Mesenchymal stem cell (in vitro differentiated cells and primary cell): ENCODE data around the gene NSFL1C.
"Not testable (repeated sequence)": the region's sequence is repeated elsewhere in the genome, so short reads cannot be mapped to it uniquely, and the experiment has no call there.

Source experiments
- DNase-seq: peaks from one replicate; pipeline ENCODE4 v3.0.0-alpha.2; 2013
- H2AFZ ChIP-seq: one replicate; pipeline ENCODE4 v1.6.1; 2013; ENCODE audit warnings: low read depth, mild to moderate bottlenecking, control low read depth, inconsistent platforms, low read length, moderate library complexity
- H2AK5ac ChIP-seq: 2 replicates; pipeline ENCODE4 v1.6.1; 2013; ENCODE audit warnings: low read length, moderate library complexity, mild to moderate bottlenecking, inconsistent platforms; ENCODE audit not compliant: severe bottlenecking
- H2BK120ac ChIP-seq: one replicate; pipeline ENCODE4 v1.6.1; 2013; ENCODE audit warnings: low read depth, mild to moderate bottlenecking, inconsistent platforms, low read length, moderate library complexity
- H2BK12ac ChIP-seq, 2 experiments: one replicate each; pipeline ENCODE4 v1.6.1; 2013; ENCODE audit warnings: inconsistent platforms in 2 of 2, low read length in 2 of 2, mild to moderate bottlenecking in 2 of 2, moderate library complexity in 2 of 2, control low read depth in 1 of 2
- H2BK15ac ChIP-seq: one replicate; pipeline ENCODE4 v1.6.1; 2013; ENCODE audit warnings: mild to moderate bottlenecking, low read depth, inconsistent platforms; ENCODE audit not compliant: poor library complexity, severe bottlenecking
- H2BK5ac ChIP-seq: 2 replicates; pipeline ENCODE4 v1.6.1; 2013; ENCODE audit warnings: low read depth, mild to moderate bottlenecking, low read length, control low read depth, inconsistent platforms; ENCODE audit not compliant: poor library complexity, severe bottlenecking
- H3K14ac ChIP-seq, 2 experiments: one replicate each; pipeline ENCODE4 v1.6.1; 2013; ENCODE audit warnings: inconsistent platforms in 2 of 2, low read length in 2 of 2, control low read depth in 1 of 2, mild to moderate bottlenecking in 1 of 2, moderate library complexity in 1 of 2
- H3K18ac ChIP-seq, 2 experiments: one replicate each; pipeline ENCODE4 v1.6.1; 2013; ENCODE audit warnings: inconsistent platforms in 2 of 2, low read length in 2 of 2, control low read depth in 1 of 2, low read depth in 1 of 2, mild to moderate bottlenecking in 1 of 2
- H3K23ac ChIP-seq, 2 experiments: one replicate each; pipeline ENCODE4 v1.6.1; 2013; ENCODE audit warnings: inconsistent platforms in 2 of 2, low read length in 2 of 2, mild to moderate bottlenecking in 2 of 2, moderate library complexity in 2 of 2, control low read depth in 1 of 2
- H3K27ac ChIP-seq: 2 replicates; pipeline ENCODE4 v1.5.1; 2013; ENCODE audit warnings: mild to moderate bottlenecking, moderate library complexity, low read length, control low read depth, inconsistent platforms; ENCODE audit not compliant: poor library complexity, severe bottlenecking
- H3K27me3 ChIP-seq, 2 experiments: 2 replicates each; pipeline versions ENCODE4 v1.6.1 to v1.7.0; 2013; ENCODE audit warnings: low read length in 2 of 2, mild to moderate bottlenecking in 2 of 2, moderate library complexity in 2 of 2, control low read depth in 1 of 2, inconsistent platforms in 1 of 2; ENCODE audit not compliant: control insufficient read depth in 1 of 2, insufficient read depth in 1 of 2
- H3K36me3 ChIP-seq, 2 experiments: 2 replicates each; pipeline versions ENCODE4 v1.6.1 to v1.7.0; 2013; ENCODE audit warnings: low read length in 2 of 2, control low read depth in 1 of 2, inconsistent platforms in 1 of 2, low read depth in 1 of 2, mild to moderate bottlenecking in 1 of 2; ENCODE audit not compliant: insufficient read depth in 2 of 2, control insufficient read depth in 1 of 2
- H3K4ac ChIP-seq, 2 experiments: one replicate each; pipeline ENCODE4 v1.6.1; 2013; ENCODE audit warnings: inconsistent platforms in 2 of 2, low read length in 2 of 2, mild to moderate bottlenecking in 2 of 2, moderate library complexity in 2 of 2, control low read depth in 1 of 2, low read depth in 1 of 2
- H3K4me1 ChIP-seq: 2 replicates; pipeline ENCODE4 v1.6.1; 2013; ENCODE audit warnings: low read depth, low read length, control low read depth; ENCODE audit not compliant: control insufficient read depth, insufficient read depth
- H3K4me2 ChIP-seq: 2 replicates; pipeline ENCODE4 v1.6.1; 2013; ENCODE audit warnings: low read length, mild to moderate bottlenecking, inconsistent platforms; ENCODE audit not compliant: poor library complexity, severe bottlenecking
- H3K4me3 ChIP-seq, 2 experiments: 2 replicates each; pipeline versions ENCODE4 v1.5.1 to v1.7.0; 2013; ENCODE audit warnings: low read length in 2 of 2, mild to moderate bottlenecking in 2 of 2, control low read depth in 1 of 2, low read depth in 1 of 2; ENCODE audit not compliant: insufficient read depth in 1 of 2
- H3K79me1 ChIP-seq: replicated peaks from 2 replicates; pipeline ENCODE4 v1.6.1; 2013; ENCODE audit warnings: mild to moderate bottlenecking, control low read depth, low read length, inconsistent platforms; ENCODE audit not compliant: poor library complexity, severe bottlenecking
- H3K9ac ChIP-seq: 2 replicates; pipeline ENCODE4 v1.7.0; 2013; ENCODE audit warnings: mild to moderate bottlenecking, low read length, moderate library complexity
- H3K9me3 ChIP-seq: 2 replicates; pipeline ENCODE4 v1.7.0; 2013; ENCODE audit warnings: mild to moderate bottlenecking, low read length; ENCODE audit not compliant: control insufficient read depth
- H4K8ac ChIP-seq: one replicate; pipeline ENCODE4 v1.6.1; 2013; ENCODE audit warnings: inconsistent platforms, mild to moderate bottlenecking, low read length, moderate library complexity
- H4K91ac ChIP-seq: one replicate; pipeline ENCODE4 v1.6.1; 2013; ENCODE audit warnings: mild to moderate bottlenecking, low read length, inconsistent platforms
- WGBS: methylation state at CpG from one replicate; pipeline ENCODE4 v1.1.7; 2013; ENCODE audit warnings: mixed read lengths; 5-methylcytosine and 5-hydroxymethylcytosine counted together

Gene NSFL1C

DNA sequence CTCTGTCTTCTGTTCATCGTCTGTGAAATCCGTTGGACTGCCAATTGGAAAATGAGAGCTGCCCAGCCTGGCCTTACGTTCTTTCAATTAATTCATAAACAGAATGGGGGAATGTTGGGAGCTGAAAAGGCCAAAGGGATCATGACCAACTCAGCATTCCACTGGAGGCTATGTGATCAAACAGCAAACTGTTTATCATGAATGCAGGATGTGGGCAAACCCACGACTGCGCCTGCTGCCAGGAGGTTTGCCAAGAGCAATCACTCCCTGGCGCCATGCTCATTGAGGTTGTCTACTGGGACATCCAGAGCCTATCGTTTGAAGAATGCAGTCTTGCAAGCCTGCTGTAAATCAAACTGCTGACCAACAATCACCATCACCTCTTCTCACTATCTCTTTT is 64.5 kb downstream of the NSFL1C start:
- Histone ChIP-seq H4K8ac (no peak overlapping the region), H3K18ac (no peak overlapping the region), H3K36me3 (no peaks in the 10 kb centered on the region), H2AK5ac (no peak overlapping the region), H3K9ac (no peak overlapping the region), H2BK5ac (no peak overlapping the region), H3K4me1 (peaks cover 4% of the 10 kb centered on the region), H3K4ac (no peak overlapping the region), H4K91ac (no peak overlapping the region), H3K9me3 (no peaks in the 10 kb centered on the region), H3K79me1 (no peaks in the 10 kb centered on the region), H2AFZ (no peak overlapping the region), H3K27me3 (peaks cover 0 to 2% of the 10 kb centered on the region in 2 experiments), H3K4me2 (no peak overlapping the region), H3K27ac (no peak overlapping the region), H3K14ac (peak overlapping the region in 1 of 2 experiments; percentile 70), H3K4me3 (no peak overlapping the region), H2BK12ac (peak overlapping the region in 1 of 2 experiments; percentile 51), H3K23ac (no peak overlapping the region), H2BK120ac (no peak overlapping the region), H2BK15ac (no peak overlapping the region)
- 39% methylated on average over 7 of the region's 7 CpGs for WGBS
- DNase-seq, result peak; percentile 47

DNA sequence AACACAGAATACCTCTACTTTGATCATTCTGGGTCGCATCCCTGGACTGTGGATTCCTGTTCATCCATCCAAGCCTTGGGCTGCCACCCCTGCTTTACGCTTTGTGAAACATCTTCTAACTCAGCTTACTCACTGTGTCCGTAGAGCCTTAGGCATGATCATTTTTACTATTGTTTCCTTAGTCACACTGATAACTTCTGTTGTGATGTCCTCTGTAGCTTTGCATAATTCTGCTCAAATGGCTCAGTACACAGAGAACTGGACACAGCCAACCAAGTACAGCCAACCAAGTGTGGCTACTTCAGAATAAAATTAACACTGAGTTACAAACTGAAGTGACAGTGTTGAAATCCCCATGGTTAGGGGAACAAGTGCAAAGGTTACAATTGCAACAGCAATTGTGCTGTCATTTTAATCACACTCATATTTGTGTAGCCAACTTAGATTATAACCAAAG is 65.2 kb downstream of the NSFL1C start:
- no peak overlapping the region for H2BK15ac ChIP-seq
- no peak overlapping the region for H3K4me2 ChIP-seq
- peaks cover 4% of the 10 kb centered on the region for H3K4me1 ChIP-seq
- no peak for DNase-seq
- no peak overlapping the region for H3K9ac ChIP-seq
- H3K4ac ChIP-seq, result peak overlapping the region in 1 of 2 experiments; percentile 11
- WGBS, result 91% methylated on average over 3 of the region's 3 CpGs
- no peaks in the 10 kb centered on the region for H3K9me3 ChIP-seq
- H3K27ac ChIP-seq, result no peak overlapping the region
- no peak overlapping the region for H2AK5ac ChIP-seq
- H3K18ac ChIP-seq, result peak overlapping the region; percentile 61 to 88
- peak overlapping the region; percentile 71 to 87 for H2BK12ac ChIP-seq
- H3K14ac ChIP-seq, result peak overlapping the region in 1 of 2 experiments; percentile 91
- H2BK5ac ChIP-seq, result no peak overlapping the region
- H4K91ac ChIP-seq, result peak overlapping the region; percentile 14
- H3K4me3 ChIP-seq, result no peak overlapping the region
- H3K79me1 ChIP-seq, result no peaks in the 10 kb centered on the region
- H3K36me3 ChIP-seq, result no peaks in the 10 kb centered on the region
- no peak overlapping the region for H2AFZ ChIP-seq
- peak overlapping the region; percentile 37 for H4K8ac ChIP-seq
- peaks cover under 1 to 8% of the 10 kb centered on the region in 2 experiments for H3K27me3 ChIP-seq
- H2BK120ac ChIP-seq, result no peak overlapping the region
- H3K23ac ChIP-seq, result no peak overlapping the region

DNA sequence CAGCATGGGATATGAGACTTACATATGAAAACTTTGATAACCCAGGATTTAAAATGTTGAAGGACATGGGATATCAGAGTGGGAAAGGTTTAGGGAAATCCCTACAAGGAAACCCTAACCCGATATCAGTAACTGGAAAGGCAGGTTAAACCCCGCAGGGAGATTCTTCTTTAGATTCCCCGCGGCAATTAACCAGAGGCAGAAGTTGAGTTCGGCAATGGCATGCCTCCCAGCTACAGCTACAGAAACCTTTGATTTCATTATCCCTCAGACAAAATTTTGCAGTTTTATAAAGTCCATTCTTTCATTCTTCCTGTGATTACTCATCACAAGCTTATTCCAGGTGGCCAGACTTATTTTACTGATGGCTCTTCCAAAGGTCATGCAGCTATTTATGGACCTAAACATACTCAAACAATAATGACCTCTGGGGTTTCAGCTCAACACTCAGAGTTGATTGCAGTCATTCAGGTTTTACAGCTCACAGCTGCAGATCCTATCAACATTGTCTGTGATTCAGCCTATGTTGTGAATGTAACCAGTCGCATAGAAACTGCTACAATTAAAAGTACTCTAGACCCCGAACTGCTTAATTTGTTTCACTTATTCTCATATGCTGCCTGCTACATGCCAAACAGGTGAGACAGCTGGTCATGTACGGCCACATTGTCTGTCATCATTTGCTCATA is 66.8 kb downstream of the NSFL1C start:
- not testable (repeated sequence) for H3K18ac ChIP-seq, H3K4me2 ChIP-seq, H2AK5ac ChIP-seq, H3K9me3 ChIP-seq, H3K79me1 ChIP-seq, H2BK120ac ChIP-seq, H2BK12ac ChIP-seq, H3K4me1 ChIP-seq, H4K8ac ChIP-seq, H2AFZ ChIP-seq, H3K14ac ChIP-seq, H2BK15ac ChIP-seq, H2BK5ac ChIP-seq, H3K27ac ChIP-seq, H3K36me3 ChIP-seq, H3K4ac ChIP-seq, H3K4me3 ChIP-seq, H4K91ac ChIP-seq, H3K23ac ChIP-seq
- Histone ChIP-seq H3K9ac (peak overlapping the region; percentile 51), H3K27me3 (peaks cover 3 to 19% of the 10 kb centered on the region in 2 experiments)
- WGBS, result 43% methylated on average over 8 of the region's 8 CpGs
- DNase-seq, result peak; percentile 77

DNA sequence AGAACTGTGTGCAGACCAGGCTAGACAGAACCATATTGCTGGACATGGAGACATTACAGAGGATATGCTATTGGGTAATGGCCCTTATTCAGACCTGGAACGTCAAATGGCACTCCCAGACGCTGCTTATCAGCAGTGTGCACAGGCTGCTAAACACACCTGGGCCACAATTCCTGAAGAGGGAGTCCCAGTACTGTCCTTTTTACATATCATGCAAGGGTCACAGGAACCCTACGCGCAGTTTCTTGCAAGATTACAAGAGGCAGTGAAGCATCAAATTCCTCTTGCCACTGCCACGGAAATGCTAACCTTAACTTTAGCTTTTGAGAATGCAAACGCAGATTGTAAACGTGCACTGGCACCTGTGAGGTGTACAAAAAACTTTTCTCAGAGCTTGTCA is 68.5 kb downstream of the NSFL1C start:
- not testable (repeated sequence) for H2BK12ac ChIP-seq, H4K8ac ChIP-seq, H3K79me1 ChIP-seq, H3K4me3 ChIP-seq, H3K23ac ChIP-seq, H2BK15ac ChIP-seq, H2AK5ac ChIP-seq, H3K27ac ChIP-seq, H2BK120ac ChIP-seq, H3K36me3 ChIP-seq, H3K14ac ChIP-seq, H3K9me3 ChIP-seq, H3K18ac ChIP-seq, H2BK5ac ChIP-seq, H3K9ac ChIP-seq, H2AFZ ChIP-seq, H3K4ac ChIP-seq, H3K4me2 ChIP-seq, H3K4me1 ChIP-seq, DNase-seq, H4K91ac ChIP-seq
- 86% methylated on average over 7 of the region's 7 CpGs for WGBS
- peaks cover 3 to 19% of the 10 kb centered on the region in 2 experiments for H3K27me3 ChIP-seq
